NCI-H128 (cell line): ENCODE results near the gene DGCR6.
"Not testable (repeated sequence)": the region's sequence is repeated elsewhere in the genome, so short reads cannot be mapped to it uniquely, and the experiment has no call there.

Experiments
- DNase-seq: peaks from one replicate; lab custom pipeline; 2025; ENCODE audit not compliant: unreplicated experiment; lab: John Stamatoyannopoulos, UW

DGCR6 gene

GRCh38 chr22:18905540-18906409, at the start of gene DGCR6:
DGCR6 (plus strand) TSS chr22:18906320; CDS start chr22:18906375, 55 bp downstream.
- DNase-seq: no peak

DNA sequence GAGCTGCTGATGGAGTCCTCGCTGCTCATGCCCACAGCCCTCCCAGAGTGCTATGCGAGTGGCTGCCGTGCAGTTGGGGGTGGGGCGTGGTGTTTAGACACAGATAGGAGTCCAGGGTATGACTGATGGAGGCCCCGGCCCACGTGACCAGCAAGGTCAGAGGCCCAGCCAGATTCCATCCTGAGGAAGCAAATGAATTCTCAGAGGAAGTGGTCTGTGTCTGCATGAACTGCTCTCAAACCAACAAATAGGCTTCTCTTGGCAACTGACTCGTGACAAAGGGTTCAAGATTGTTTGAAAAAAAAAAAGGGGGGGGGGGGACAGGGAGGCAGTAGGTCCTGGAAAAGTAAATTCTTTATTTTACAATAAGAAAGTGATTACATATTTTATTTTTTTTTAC, 46.8 kb upstream of the DGCR6 start:
- DNase-seq: not testable (repeated sequence)

GRCh38 chr22:18881260-18881659, 24.9 kb upstream of the DGCR6 start:
- not testable (repeated sequence) for DNase-seq

DNA sequence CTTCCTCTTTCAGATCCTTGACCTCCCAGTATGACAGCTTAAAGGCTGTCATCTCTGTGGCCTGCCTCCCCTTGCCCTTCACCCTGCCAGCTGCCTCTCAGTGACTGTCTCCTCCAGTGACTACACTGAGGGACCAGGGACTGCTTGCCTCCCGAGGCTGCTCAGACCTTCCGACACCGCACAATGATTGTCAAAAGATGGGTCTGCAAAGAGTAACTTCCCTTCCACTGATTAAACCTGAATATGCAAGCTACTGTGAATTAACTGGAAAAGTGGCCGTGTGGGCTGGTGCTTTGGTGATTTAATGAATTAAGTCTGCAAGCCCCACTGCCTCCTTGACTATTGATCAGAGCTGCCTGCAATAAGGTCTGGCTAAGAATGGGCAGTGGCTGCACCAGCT, 21.7 kb upstream of the DGCR6 start:
- DNase-seq: not testable (repeated sequence)

DNA sequence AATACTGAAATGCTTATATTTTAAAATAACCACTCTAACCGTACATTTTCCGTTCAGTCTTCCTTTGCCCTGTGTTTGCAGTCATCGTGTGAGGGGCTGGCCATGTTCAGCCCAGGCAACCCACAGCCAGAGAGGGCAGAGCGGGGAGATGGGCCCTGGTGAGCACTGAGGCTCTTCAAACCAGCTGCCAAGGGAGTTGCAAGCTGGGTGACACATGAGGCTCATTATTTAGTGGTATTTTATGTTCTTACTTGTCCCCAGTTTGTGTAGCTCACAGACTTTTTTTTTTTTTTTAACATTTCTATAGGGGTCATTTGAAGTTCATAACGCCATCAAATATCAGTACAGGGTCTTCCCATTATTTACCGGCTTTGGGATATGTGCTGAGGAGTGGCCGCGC, 18.0 kb upstream of the DGCR6 start:
- no peak for DNase-seq

GRCh38 chr22:18890510-18891192, 15.5 kb upstream of the DGCR6 start:
- not testable (repeated sequence) for DNase-seq

DNA sequence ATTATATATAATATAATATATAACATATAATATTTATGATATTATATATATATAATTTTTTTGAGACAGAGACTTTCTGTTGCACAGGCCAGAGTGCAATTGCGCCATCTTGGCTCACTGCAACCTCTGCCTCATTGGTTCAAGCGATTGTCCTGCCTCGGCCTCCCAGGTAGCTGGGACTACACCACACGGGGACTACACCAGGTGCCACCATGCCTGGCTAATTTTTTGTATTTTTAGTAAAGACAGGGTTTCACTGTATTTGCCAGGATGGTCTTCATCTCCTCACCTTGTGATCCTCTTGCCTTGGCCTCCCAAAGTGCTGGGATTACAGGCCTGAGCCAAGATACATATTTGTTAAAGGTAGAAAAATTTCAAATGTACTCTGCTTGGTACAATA, 12.3 kb upstream of the DGCR6 start:
- not testable (repeated sequence) for DNase-seq

DNA sequence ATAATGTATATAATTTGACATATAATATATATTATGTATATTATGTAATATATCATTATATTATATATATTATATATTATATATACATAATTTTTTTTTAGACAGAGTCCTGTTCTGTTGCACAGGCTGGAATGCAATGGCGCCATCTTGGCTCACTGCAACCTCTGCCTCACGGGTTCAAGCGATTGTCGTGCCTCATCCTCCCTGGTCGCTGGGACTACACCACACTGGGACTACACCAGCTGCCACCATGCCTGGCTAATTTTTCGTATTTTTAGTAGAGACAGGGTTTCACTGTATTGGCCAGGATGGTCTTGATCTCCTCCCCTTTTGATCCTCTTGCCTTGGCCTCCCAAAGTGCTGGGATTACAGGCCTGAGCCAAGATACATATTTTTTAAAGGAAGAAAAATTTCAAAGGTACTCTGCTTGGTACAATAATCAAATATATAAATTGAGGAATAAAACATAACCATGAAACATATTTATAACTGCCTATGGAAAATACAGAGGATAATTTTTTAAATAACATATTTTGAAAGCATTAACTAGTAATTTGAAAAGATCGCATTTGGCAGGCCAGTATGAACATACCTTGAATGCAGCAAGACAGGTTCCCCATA, 10.0 kb upstream of the DGCR6 start:
- DNase-seq: not testable (repeated sequence)

DNA sequence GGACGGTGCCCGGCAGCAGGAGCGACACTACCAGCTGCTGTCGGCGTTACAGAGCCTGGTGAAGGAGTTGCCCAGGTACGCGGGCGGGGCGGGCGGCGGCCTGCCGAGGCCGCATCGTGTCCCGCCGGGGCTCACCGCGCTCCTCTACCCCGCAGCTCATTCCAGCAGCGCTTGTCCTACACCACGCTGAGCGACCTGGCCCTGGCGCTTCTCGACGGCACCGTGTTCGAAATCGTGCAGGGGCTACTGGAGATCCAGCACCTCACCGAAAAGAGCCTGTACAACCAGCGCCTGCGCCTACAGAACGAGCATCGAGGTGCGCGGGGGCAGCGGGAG, 258 bp downstream of the DGCR6 start:
- not testable (repeated sequence) for DNase-seq

- DNase-seq: no peak
Measured at GRCh38 chr22:18906896-18907295, 776 bp downstream of the DGCR6 start.

- DNase-seq: no peak
Measured at GRCh38 chr22:18909556-18909955, 3.4 kb downstream of the DGCR6 start.

- DNase-seq: not testable (repeated sequence)
Measured at GRCh38 chr22:18911535-18911934, 5.4 kb downstream of the DGCR6 start.

- DNase-seq: not testable (repeated sequence)
Measured at GRCh38 chr22:18912264-18912946, 6.3 kb downstream of the DGCR6 start.

DNA sequence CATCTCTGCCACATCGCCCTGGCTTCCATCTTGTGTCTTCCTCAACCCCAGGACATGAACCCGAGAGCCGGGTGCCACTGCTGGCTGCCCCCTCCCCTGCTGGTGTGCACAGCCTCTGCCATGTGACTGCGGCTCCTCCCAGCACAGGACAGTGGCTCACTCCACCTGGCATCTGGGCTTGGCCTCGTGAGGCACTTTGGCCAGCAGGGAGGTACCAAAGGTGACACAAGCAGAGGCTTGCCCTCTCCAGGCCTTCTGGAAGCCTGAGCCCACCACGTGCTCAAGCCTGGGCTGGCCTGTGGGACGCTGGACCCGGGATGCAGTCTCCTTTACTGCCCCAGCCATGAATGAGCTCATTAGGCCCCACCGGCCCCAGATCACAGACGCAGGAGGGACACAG, 8.4 kb downstream of the DGCR6 start:
- DNase-seq: not testable (repeated sequence)

GRCh38 chr22:18915550-18915949, 9.4 kb downstream of the DGCR6 start:
- not testable (repeated sequence) for DNase-seq

DNA sequence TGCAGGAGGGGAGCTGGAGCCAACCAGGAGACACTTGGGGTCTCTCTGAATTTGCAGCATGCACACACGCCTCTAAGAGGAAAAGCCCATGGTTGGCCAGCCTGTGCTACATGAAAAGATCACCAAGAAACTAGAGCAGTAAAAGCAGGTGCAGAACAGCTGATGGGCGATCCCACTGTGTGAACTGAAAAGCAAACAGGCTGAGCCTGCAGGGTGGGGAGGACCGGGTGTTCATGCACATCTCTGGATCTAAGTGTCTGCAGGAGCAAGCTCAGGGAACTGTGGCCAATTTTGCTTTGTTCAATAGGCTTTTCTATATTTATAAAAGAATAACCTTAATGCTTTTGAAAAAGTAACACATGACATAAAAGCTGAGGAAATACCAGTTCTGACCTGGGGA, 11.7 kb downstream of the DGCR6 start:
- not testable (repeated sequence) for DNase-seq

DNA sequence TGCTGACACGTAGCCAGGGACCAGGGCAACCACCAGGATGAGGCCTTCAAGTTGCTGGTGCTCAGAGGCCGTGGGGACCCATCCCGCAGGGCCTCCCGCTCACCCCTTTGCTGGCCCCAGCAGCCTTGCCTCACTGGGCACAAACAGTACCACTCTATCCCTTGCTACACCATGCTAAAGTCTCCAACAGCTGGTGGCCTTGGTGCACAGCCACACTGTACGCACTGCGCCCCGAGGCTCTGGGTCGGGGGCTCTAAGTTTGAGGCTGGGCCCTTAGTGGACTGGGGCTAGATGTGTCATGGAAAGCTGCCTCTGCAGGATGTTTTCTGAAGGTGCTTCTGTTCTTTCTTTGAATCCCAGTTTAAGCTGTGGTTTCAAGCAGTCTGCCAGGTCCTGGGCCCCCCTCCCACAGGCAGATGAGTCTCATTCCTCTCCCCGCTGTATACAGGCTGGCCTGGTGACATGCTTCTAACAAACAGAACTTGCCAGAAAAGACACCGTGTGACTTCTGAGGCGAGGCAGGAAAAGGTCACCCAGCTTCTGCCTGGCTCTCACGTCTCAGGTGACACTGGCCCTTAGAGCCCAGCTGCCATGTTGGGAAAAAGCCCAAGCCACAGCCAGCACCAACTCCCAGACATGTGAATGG, 14.3 kb downstream of the DGCR6 start:
- not testable (repeated sequence) for DNase-seq

DNA sequence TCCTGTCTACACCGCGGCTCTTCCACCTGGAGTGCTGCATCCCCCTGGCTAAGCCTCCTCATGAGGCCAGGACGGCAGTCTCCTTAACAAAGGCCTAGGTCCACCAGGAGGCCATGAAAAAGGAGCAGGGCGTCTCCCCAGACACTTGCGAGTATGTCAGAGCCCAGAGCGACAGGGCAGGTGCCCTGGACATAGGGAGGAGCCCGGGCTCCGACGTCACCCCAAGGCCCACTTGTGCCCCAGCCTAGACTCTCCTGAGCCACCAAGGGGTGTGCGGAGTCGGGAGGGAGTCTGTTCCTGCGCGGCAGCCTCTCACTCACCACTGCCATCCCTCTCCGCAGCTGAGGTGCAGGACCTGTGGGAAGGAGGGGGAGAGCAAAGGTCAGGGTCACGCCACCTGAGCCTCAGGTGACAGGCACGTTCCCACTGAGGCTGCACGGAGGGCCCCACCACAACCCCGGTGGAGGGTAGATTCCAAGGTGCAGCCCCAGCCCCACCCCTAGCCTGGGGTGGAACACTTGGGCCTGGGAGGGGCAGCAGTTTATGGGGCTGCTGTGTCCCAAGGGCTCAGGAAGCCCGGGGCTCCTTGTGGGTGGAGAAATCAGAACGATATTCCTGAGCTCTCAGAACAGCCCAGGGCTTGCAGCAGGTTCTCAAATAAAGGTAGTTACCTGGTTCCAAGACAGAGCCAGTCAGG, 19.4 kb downstream of the DGCR6 start:
- DNase-seq: no peak

DNA sequence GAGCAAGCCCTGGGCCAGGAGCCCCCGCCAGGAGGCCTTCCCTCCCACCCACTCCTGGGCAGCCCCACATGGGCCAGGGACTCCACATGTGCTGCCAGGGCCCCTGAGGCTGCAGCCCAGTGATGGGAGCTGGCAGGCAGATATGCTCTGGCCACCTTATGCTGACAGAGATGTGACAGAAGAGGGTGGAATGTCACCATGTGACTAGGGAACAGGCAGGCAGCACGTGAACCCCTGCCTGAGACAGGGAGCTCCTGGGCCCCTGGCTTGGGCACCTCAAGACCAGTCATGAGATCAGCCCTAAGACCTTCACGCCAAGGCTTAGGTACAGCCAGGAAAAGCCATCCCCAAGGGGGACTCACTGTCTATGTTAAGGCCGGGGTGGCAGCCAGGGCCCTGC, 20.9 kb downstream of the DGCR6 start:
- no peak for DNase-seq

- DNase-seq: no peak
Measured at GRCh38 chr22:18927573-18927972, 21.5 kb downstream of the DGCR6 start.
